A172 (cell line): ENCODE measurements around the gene RPS27A. TPM values are rescaled to one million over a fixed set of nuclear protein-coding genes. Genes with fewer than 3 reads are reported as not detected.

Experiments used
- total RNA-seq: library from RNA; depleted of rRNA; stranded (reverse); fragments of >200 nt; shearing (Covaris generic); gene quantifications from 2 replicates; pipeline ENCODE4 v1.2.3, GENCODE V29; 2014; rRNA removed

The RPS27A gene
- total RNA-seq, 1 experiment from 2014 or later = 1,013 TPM

Other genes starting within 250 kb of the RPS27A start
- gene RTN4, start 182.2 kb upstream of the RPS27A start, total RNA-seq = 256 and 361 TPM in 2 replicates
- 7.2 and 16.2 TPM in 2 replicates for gene CLHC1, start 395 bp upstream of the RPS27A start, total RNA-seq
- 48.9 and 63.9 TPM in 2 replicates for gene MTIF2, start 36.5 kb downstream of the RPS27A start, total RNA-seq
- 53.8 and 67.9 TPM in 2 replicates for gene CCDC88A, start 187.2 kb downstream of the RPS27A start, total RNA-seq